Middle frontal gyrus (tissue), 1 donor: Measurements from ENCODE around the gene TMEM37.

Source experiments
- DNase-seq: peaks from one replicate; pipeline ENCODE4 v3.0.0-alpha.2; 2015; ENCODE audit warnings: low spot score; ENCODE audit errors: extremely low spot score

TMEM37 gene

DNA sequence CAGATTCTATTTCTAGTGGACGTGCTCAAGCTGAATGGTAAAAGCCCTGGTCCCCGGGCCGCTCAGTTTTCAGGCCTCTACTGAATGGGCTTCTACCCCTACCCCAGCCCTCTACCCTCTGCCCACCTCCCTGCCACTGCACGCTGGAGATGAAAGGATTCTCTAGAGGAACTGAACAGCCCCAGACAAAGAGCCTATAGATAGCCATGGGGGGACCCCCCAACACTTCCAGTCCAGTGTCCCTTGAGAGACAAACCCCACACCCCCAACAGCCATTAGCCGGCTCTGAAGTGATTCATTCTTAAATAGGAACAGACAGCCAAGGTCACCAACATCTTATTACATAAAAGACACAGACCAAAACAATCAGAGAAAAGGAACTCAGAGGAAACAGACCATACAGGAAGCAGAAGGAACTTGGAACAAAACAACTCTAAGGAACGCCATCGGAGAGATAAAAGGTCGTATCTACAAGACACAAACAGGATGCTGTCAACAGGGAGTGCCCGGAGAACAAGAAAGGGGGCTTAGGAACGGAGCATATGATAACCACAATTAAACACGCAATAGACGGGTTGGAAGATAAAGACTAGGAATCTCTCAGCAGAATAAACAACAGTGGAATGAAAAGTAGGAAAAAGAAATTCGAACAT, 23.5 kb downstream of the TMEM37 start:
- no peak for DNase-seq

- no peak for DNase-seq
Measured at GRCh38 chr2:119460076-119460475, 28.4 kb downstream of the TMEM37 start.

GRCh38 chr2:119461811-119462210, 30.2 kb downstream of the TMEM37 start:
- no peak for DNase-seq

GRCh38 chr2:119462574-119462973, 30.9 kb downstream of the TMEM37 start:
- DNase-seq, result no peak

DNA sequence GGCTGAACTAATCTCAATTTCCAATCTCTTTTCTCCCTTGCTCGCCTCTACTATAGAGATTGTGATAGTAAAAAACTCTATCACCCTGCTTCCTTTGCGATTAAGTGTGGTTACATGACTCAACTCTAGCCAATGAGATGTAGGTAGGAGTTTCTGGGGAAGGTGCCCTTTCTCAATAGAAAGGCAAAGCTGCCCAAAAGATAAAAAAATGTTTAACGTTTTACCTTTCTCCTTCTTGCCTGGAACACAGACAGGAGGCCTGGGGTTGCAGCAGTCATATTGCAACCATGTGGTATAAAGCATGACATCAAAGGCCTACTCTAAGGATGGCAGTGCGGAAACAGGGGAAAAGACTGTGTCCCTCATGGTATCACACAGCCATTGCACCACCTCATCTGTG, 31.5 kb downstream of the TMEM37 start:
- DNase-seq, result no peak

GRCh38 chr2:119463990-119464389, 32.3 kb downstream of the TMEM37 start:
- no peak for DNase-seq

DNA sequence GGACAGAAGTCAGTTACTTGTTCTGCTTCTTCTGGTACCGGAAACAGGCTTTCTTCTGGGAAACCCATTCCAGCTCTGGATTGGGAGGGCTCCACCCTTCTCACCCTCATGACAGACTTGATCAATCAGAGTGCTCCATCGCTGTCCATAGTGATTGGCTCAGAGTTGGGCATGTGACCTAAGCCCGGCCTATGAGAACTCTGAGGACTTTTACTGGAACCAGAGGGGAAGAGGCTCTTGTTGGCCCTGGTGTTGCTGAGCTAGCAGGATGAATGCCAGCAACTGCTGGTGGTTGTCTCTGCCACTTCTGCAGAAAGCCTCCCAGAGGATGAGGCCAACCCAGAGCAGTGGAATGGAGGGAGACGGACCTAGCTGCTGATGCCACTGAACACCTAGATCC, 33.3 kb downstream of the TMEM37 start:
- DNase-seq, result no peak

GRCh38 chr2:119465687-119466086, 34.0 kb downstream of the TMEM37 start:
- DNase-seq, result no peak

- DNase-seq, result no peak
Measured at GRCh38 chr2:119466373-119466772, 34.7 kb downstream of the TMEM37 start.

- DNase-seq, result no peak
Measured at GRCh38 chr2:119468154-119468955, 36.7 kb downstream of the TMEM37 start.

- DNase-seq, result no peak
Measured at GRCh38 chr2:119469131-119469530, 37.5 kb downstream of the TMEM37 start.

- no peak for DNase-seq
Measured at GRCh38 chr2:119469661-119470297, 38.1 kb downstream of the TMEM37 start.

- no peak for DNase-seq
Measured at GRCh38 chr2:119472749-119473148, 41.1 kb downstream of the TMEM37 start.

GRCh38 chr2:119473621-119474370, 42.1 kb downstream of the TMEM37 start:
- DNase-seq, result no peak

DNA sequence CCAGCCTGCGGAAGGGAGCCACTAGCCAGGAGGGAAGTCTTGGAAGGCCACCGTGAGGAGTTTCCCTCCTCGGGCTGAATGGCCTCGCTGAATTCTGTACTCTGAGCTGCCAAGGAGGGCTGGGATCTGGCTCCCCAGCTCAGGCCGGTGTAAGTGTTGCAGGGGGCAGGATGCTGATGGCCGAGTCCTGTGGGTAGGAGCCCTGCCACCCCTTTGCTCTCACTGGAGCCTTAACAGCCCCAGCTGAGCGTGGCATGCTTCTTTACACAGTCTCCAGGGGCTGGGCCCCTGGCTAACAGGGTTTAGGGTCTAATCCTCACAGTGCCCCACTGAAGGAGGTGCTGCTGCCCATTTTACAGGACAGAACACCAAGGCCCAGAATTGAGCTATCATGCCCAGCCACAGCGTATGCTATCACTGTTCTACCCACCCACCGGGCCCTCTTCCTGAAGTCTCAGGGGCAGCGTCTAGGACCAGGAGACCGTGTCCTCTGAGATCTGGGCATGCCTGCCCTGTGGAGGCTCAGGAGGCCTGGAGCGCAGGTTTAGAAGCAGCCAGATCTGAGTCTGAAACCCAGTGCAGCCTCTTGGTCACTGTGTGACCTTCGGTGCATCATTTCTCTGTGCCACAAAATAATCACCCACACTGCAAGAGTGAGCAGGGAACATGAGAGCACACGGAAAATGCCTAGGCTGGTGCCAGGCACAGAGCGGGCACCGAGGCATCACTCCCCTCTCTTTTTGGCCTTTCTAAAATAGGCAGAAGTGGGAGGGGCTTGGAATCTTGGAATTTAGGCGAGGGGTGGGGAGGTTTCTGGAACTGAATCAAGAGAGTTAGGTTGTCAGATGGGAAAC, 42.9 kb downstream of the TMEM37 start:
- DNase-seq, result no peak

GRCh38 chr2:119475225-119475856, 43.7 kb downstream of the TMEM37 start:
- DNase-seq, result no peak

DNA sequence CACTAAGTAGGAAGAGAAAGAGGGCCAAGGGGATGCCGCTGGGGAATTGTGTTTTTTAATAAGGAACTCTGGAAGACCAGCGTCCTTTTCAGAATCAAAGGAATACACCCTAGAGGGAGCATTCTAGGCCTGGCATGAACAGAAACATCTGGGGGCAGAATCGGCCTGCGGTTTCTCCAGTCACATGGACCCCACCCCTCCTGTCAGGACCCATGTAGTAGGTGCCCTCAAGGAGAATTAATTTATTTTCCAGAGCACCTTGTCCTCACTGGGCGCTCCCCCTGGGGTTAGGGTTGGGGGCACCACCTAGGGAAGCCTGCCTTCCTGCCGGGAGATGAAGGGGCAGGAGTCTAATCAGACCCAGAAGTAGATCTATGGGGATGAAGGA, 44.2 kb downstream of the TMEM37 start:
- no peak for DNase-seq

GRCh38 chr2:119476301-119477112, 44.9 kb downstream of the TMEM37 start:
- no peak for DNase-seq

DNA sequence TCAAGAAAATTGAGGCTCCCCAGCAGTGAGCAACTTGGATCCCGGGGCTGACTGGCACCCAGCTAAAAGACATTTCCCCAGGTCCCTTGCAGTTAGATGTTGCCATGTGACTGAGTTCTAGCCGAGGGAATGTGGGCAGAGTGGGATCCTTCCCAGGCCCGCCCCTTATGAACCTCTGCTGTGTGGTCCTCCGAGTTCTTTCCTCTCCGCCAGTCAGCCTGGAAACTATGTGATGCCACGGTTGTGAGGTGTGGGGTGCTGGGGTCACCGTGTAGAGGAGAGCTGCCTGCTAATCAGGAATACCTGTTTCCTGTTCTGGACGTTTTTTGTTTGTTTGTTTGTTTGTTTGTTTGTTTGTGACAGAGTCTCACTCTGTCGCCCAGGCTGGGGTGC, 45.5 kb downstream of the TMEM37 start:
- no peak for DNase-seq
